Measurements from ENCODE around the gene EHHADH.

Gene EHHADH

GRCh38 chr3:185144784-185145183 lies 109.1 kb downstream of the EHHADH start:
- no peak for DNase-seq (ENCODE audit: low read depth)

Measured in activated T-helper 1 cell treated with Interleukin-2 at 50 U/mL for 16 hours (primary cell).